ENCODE data around the gene MYO1E.
"Not testable (repeated sequence)": the region's sequence is repeated elsewhere in the genome, so short reads cannot be mapped to it uniquely, and the experiment has no call there.

The MYO1E gene

DNA sequence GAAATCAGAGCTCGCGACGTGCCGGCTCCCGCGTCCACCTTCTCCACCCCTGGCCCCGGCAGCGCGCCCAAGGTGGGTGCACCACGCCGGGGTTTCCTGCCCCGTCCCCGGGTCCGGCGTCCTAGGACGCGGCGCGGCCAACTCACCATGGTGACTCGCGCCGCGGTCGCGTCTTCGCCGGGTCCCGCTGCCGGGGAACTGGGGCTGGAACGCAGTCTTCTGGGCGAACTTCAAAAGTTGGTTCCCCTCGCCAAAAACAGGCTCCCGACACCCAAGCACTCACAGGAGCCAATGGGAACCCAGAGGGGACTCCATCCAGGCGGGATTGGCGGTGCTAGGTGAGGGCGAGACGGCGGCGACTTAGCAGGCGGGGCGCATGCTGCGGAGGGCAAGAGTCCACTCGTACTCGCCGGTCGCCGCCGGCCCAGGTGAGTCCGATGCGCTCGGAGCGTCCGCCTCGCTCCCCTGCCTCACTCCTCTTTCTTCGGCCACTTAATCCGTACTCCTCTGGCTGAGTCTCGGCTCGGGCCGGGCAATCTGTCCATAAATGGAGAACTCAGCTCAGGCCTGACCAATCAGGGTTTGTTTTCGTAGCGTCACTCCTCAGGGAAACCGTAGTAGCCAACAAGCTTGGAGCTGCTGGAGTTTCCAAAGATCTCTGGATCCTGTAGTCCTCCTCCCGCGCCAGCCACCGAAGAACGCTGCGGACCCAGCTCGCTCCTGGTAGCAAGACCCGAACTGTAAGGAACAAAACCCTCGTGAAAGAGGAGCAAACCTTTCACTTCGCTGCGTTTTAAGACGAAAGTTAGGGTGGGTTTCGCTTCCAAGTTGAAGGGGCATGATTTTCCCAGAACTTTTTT lies at the start of gene MYO1E:
MYO1E (minus strand) TSS at position 520 of the 860 bp plus-strand sequence; CDS start at position 149, 371 bp downstream.
- in situ Hi-C loops (cut with MboI; ENCODE audit: low sequenced_read_pairs): no loop called here

DNA sequence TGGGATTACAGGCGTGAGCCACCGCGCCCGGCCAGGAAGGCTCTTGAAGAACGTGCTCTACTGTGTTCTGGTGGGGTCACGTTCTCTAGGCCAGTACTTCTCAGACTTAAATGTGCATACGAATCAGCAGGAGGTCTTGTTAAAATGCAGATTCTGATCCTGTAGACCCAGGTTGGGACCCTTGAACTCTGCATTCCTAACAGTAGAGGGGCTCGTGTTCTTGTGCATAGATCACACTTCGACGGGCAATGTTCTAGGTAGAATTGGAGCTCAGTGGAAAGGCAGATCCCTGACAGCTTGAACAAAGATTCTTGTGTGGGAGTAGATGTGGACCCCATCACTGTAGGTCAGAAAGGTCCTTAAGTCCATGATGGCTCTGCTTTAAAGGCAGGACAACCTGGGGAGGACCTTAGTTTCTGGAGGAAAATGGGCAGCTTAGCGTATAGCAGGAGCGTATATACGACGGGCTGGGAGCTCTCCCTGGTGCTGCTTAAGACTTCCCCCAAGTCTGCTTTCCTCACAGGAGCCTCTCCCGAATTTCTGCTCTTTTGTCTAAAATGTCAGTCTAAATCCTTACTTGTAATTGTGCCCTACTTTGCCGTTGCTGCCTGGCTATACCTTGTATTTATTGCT lies 48.4 kb upstream of the MYO1E start:
- in situ Hi-C loops (cut with MboI; ENCODE audit: low sequenced_read_pairs): no loop called here

DNA sequence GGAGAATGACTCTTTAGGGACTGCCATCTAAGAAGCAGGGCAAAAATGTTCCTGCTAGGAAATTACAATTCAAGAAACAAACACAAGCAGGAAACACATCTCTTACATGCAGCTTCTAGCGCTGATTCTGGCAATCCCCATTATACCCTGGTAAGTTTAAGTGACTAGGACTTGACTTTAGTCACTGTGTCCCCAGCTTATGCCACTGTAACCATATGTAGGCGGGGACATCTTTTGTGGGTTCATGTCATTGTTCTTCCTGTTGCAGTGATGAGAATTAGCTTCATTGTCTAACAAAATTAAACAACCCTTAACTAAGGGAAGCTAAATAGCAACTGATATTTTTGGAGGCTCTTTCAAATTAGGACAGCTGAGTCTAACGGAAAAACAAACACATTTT lies 47.4 kb upstream of the MYO1E start:
- in situ Hi-C loops (cut with MboI; ENCODE audit: low sequenced_read_pairs): no loop called here

DNA sequence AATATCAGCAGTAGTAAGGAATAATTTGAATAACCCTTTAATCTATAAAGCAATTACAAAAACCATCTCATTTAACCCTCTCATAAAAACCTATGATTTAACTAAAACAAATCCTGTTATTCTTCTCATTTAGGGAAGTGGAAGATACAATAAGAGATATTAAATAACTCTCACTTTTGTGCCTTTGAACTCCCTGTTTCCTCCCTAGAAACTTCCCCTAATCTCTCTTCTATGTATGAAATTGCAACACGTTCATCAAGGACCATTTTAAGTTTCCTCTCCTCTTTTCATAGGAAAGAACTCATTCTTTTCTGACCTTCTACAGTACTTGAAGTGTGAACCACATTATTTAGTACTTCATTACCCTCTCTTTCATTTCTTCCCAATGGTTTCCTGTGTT lies 46.5 kb upstream of the MYO1E start:
- in situ Hi-C loops (cut with MboI; ENCODE audit: low sequenced_read_pairs): no loop called here

DNA sequence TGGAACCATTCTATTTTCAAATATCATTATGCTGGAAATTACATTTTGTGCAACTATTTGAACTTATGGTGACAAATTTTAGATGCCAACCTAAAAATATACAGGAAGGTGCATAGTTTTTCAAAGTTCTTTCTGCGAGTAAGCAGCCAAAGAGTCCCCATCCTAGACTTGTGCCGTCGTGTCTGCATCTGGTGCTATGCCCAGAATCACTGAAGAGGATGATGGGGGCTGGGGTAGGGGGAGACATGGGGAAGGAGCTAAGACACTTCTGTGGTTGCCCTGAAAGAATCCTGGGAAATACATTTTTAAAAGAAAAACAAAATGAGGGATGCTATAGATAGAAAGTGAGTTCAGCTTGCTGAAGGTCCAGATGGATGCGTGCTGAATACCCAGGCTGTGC lies 44.1 kb upstream of the MYO1E start:
- in situ Hi-C loops (cut with MboI; ENCODE audit: low sequenced_read_pairs): no loop called here

DNA sequence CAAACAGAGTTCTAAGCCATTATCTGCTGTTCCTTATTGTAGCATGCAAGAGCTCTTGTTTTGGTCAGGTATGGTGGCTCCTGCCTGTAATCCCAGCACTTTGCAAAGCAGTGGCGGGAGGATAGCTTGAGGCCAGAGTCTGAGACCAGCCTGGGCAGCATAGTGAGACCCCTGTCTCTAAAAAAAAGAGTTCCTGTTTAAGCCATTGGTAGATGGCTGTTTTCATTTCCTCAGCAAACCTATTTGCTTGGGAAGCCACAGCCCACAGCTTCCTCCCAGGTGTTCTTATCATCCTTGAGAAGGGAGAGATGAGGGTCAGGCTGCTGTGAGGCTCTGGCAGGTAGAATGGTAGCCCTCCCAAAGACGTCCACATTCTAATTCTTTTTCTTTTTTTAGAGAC lies 40.9 kb upstream of the MYO1E start:
- in situ Hi-C loops (cut with MboI; ENCODE audit: low sequenced_read_pairs): no loop called here

DNA sequence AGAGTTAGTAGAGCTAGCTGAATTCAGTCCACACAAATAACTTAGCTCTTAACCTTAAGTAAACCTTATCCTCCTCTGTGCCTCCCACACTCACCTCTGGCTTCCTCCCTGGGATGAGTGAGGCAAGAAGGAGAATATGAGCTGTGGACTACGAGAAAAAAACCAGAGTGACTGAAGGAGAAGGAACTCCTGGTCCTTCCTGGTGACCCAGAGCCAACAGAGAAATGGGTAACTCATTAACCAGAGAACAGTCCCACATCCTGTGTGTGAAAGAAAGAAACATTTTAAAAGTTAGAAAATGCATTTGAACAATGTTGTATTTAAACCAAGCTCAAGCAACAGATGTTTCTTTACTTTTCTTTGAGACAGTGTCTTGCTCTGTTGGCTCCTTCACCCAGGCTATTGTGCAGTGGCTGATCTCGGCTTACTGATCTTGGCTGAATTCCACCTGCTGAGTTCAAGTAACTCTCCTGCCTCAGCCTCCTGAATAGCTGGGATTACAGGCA lies 37.8 kb upstream of the MYO1E start:
- in situ Hi-C loops (cut with MboI; ENCODE audit: low sequenced_read_pairs): no loop called here

DNA sequence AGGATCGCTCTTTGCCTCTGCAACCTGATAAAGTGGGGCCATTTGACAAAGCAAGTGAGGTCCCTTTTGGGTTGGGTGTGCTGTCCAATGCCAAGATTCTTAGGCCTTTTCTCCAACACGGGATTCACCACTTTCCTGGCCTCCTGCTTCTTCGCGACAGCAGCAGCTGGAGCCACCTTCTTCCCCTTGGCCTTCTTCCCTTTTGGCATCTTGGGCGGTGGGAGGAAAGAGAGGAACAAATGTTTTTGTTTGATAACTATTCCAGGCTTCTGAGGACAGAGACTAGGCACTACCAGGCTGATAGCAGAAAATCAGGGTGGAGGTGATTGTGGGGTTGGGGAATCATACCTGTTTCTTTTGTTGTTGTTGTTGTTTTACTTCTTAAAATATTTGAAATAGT lies 35.3 kb upstream of the MYO1E start:
- in situ Hi-C loops (cut with MboI; ENCODE audit: low sequenced_read_pairs): no loop called here

DNA sequence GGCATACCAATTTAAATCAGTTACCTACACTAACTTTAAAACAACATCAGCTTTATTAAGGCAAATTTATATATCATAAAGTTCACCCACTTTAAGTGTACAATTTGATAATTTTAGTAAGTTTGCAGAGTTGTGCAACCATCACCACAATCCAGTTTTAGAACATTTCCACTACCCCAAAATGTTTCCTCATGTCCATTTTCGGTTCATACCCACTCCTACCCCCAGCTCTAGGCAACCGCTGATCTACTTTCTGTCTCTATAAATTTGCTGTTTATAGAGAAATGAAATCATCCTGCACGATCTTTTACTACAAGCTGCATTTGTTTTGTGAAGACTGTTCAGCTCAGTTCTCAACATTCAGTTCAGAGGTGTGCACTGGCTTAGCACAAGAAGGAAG lies 33.8 kb upstream of the MYO1E start:
- in situ Hi-C loops (cut with MboI; ENCODE audit: low sequenced_read_pairs): no loop called here

DNA sequence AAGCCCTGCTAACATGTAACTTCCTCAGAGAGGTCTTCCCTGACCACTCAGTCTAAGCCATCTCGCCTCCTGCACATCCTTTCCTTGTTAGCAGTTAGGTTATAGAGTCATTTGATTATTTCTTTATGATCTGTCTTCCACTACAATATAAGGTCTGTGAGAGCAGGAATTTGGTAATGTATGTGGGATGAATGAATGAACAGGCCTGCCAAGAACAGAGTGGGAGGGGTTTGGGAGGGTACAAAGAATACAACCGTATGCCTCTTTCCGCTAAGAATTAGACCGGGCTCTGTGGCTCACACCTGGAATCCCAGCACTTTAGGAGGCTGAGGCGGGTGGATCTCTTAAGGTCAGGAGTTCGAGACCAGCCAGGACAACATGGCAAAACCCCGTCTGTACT lies 32.4 kb upstream of the MYO1E start:
- in situ Hi-C loops (cut with MboI; ENCODE audit: low sequenced_read_pairs): no loop called here

DNA sequence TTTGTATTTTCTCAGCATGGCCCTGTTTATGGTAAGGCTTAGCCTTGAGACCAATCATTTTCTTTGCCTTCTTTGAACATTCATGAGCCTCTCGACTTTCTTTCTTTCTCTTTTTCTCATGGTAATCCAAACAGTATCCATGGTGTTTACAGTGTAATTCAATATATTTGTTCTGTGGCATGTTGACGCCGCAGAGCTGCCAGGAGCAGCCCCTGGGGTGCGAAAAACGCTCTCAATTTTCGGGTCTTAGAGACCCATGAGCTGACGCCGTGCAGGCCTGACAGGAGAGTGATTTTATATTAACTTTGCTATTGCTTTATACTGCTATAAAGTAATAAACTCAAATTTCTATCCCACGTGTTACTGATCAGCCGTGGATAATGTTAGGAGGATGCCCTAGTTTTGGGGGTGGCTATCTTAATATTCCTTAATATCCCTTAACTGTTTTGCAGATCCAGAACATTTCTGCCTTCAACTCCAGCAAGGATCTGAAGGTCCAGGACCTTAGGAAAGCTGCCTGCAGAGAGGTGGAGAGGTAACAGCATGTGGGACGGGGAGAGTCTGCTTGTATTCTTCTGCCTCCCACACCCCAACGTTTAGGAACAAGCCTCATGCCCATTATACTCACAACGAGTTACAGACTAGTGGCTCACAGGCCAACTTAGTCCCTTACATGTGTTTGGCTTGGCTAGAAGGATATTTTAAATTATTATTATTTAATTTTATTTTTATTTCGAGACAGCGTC lies 29.3 kb upstream of the MYO1E start:
- in situ Hi-C loops (cut with MboI; ENCODE audit: low sequenced_read_pairs): no loop called here

DNA sequence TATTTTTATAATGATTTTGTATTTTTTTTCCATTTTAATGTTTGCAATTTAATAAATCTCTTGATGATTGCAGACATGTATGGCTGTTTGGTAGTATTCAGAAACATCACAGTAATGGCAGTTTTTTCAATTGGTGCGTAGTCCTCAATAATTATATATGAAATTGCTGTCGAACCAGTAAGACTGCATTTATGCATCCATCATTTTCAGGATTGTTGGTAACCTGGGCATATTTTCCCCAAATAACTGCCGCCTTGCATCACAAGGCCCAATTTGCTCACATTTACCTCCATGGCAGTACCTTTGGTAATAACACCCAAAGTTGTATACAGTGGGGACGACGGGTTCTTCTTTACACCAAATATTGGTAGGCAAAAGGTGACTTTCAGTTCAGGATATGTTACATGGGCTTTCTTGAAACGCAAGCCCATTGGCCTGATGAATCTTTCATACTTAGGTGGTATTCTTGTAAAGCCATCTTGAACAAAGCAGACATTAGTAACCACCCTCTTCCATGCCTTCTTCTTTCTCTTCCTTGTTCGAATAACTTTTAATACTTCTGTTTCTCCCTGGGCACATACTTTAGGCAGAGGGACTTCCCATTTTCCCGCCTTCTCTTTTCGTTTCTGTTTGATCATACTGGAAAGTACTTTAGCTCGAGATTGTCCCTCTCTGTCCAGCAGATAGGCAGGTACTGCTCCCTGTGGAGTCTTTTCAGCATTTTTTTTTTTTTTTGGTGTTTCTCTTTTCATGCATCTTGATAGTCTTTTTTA lies 28.6 kb upstream of the MYO1E start:
- in situ Hi-C loops (cut with MboI; ENCODE audit: low sequenced_read_pairs): not testable (repeated sequence)

DNA sequence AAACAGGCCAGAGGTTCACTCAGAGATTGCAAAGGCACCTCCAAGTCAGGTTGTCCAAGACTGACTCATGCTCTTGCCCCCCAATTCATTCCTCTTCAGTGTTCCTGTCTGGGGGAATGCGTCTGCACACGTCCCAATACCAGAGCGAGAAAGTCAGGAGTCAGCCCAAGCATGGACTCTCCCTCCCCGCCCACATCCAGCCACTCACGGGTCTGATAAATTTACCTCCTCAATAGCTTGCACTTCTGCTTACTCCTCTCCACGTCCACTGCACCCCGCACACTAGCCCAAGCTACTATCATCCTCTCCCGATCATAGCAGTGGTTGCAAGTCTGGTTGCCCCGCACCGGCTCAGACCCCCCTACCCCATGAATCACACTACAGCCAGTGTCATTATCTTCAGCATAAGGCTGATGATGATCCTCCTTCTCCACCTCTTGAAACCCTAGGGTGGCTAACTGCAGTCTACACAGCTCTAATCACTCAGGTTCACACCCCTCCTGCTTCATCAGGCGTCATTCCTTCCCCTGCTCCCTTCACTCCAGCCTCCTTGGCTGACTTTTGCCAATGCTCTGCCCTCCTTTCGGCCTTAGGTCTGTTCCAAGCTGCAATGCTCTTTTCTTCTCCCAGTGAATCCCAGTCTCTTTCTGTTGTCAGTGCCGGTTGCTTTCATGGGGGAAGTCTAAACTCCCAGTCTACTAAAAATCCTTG lies 27.6 kb upstream of the MYO1E start:
- in situ Hi-C loops (cut with MboI; ENCODE audit: low sequenced_read_pairs): no loop called here

DNA sequence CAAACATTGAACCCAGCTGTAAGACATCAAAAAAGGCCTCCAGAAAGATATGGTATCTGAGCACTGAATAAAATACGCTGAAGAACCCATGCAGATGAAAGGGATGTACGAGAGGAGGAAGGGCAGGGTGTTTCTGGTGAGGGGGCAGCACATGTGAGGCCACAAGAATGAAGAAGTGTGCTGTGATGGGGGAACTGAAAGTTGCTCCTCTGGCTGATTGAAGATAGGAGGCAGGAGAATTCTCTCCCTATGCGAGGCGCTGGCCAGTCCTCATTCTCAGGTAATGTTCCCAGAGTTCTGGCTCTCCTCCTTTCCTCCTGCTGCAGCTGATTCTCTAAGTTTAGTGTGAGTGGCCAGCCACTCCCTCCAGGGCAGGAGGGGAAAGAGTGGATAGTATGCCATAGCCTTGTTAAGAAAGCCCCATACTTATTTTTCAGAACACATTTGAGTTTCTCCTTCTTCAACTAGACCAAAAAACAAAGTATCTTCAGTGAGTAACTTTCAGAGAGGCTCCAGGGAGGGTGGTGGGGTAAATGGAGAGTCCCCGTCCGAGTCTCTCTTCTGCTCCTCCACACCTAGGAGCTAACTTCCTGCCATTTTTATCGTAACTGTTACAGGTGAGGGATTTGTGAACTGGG lies 26.9 kb upstream of the MYO1E start:
- in situ Hi-C loops (cut with MboI; ENCODE audit: low sequenced_read_pairs): no loop called here

DNA sequence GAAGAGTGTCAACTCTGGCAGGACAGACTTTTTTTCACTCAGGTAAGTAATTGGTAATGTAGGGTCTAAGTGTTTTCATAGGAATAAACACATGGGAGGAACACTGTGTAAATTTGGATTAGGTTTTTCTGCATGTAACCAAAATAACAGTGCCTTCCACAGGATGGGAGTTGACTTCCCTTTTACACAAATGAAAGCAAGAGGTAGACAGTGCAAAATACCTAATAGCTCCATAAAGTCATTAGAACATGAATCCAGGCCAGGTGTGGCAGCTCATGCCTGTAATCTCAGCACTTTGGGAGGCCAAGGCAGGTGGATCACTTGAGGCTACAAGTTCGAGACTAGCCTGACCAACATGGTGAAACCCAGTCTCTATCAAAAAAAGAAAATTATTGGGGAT lies 25.5 kb upstream of the MYO1E start:
- in situ Hi-C loops (cut with MboI; ENCODE audit: low sequenced_read_pairs): no loop called here

DNA sequence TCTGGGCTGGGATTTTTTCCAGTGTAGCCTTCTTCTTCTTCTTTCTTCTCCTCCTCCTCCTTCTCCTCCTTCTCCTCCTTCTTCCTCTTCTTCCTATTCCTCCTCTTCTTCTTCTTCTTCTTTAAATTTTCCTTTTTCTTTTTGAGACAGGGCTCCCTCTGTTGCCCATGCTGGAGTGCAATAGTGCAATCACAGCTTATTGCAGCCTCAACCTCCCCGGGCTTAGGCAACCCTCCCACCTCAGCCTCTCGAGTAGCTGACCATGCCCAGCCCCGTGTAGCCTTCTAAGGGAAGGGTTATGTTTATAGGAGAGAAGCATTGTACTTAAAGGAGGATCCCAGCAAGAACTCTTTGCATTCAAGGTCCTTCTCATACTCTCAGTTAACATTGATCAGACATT lies 24.0 kb upstream of the MYO1E start:
- in situ Hi-C loops (cut with MboI; ENCODE audit: low sequenced_read_pairs): no loop called here

DNA sequence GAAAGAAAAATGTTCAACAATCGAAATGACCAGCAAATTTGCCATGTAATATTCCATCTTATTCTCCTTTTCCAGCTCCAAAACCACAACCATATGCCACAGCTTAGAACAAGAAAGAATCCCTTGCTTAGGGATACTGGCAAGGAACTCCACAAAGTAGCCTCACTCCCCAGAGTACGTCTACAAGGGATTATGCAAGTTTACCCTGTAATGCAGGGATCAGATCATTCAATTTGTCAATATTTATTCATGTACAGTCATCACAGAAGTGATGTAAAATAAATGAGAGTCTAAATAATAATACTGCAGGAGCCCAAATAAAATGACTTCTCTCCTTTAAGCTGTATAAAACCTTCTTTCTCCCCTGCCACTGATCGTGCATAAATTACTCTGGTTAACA lies 23.5 kb upstream of the MYO1E start:
- in situ Hi-C loops (cut with MboI; ENCODE audit: low sequenced_read_pairs): no loop called here

DNA sequence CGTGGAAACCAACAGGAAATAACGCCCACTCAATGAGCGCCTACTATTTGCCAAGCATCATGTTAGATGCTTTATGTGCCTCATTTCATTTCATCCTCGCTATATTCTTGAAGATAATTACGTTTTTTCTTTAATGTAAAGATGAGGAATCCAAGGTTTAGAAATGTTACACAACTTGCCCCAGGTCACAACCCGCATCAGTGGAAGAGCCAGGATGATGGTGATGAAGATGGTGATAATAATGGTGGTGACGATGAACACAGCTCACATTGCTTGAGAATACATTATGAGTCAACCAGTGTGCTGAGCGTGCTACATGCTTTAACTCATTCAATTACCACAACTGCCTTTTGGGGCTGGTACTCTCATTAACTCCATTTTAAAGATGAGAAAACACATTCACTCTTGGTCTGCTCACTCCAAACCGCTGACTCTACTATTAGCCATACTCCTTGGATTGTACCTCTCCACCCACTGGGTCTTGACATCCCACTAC lies 21.5 kb upstream of the MYO1E start:
- in situ Hi-C loops (cut with MboI; ENCODE audit: low sequenced_read_pairs): no loop called here

DNA sequence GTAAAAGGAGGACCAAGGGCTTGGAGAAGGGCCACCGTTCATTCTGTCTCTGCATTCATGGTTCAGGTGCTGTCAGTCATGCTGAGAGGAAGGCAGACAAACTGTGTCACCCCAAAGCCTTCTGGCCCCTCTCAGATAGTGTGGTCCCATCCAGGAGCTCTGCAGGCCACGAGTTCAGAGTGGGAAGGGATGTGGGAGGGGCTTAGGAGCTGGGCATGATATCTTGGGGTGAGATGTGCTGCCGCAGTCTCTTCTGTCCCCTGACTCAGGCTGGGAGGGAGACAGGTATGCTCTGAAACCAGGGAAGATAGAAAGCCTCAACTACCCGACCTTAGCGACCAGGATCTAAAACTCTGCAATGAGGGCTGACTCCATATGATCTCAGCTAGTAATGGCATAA lies 19.6 kb upstream of the MYO1E start:
- in situ Hi-C loops (cut with MboI; ENCODE audit: low sequenced_read_pairs): no loop called here

DNA sequence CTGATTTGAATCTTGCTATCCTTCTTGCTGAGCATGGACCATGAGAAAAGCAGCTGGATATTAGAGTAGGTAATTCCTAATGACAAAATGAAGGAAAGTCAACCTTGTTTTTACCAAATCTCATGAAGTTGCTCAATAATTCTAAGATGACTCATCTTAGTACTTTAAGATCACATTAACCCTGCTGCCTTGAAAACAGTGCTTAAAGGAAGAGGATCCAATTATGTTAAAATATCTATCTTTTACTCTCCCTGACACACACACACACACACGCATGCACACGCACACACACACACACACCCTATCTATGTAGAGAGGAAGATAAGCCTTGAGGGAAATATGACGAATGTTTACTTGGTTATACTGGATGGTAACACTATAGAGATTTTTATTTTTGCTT lies 16.0 kb upstream of the MYO1E start:
- in situ Hi-C loops (cut with MboI; ENCODE audit: low sequenced_read_pairs): no loop called here

All from HL-60/S4 treated with phorbol 12-myristate 13-acetate at 8.2 ng/mL for 4 days and 3 days (cell line).